Nephron (organoid): ENCODE measurements around the gene OSTN.

Experiments
- H3K27ac Mint-ChIP-seq, 3 experiments: 2 replicates each; pipeline ENCODE4 v1.8.0; 2020; ENCODE audit warnings: mixed read lengths in 3 of 3, mild to moderate bottlenecking in 2 of 3, moderate library complexity in 1 of 3
- H3K27me3 Mint-ChIP-seq: 2 replicates; pipeline ENCODE4 v1.8.0; 2021; ENCODE audit warnings: low read depth, mild to moderate bottlenecking, moderate library complexity, mixed read lengths
- H3K36me3 Mint-ChIP-seq: 2 replicates; pipeline ENCODE4 v1.8.0; 2020; ENCODE audit warnings: low read depth, mixed read lengths
- H3K4me1 Mint-ChIP-seq: 2 replicates; pipeline ENCODE4 v1.8.0; 2020; ENCODE audit warnings: mixed read lengths
- H3K4me3 Mint-ChIP-seq, 3 experiments: 2 replicates each; pipeline ENCODE4 v1.8.0; 2020; ENCODE audit warnings: mild to moderate bottlenecking in 3 of 3, mixed read lengths in 3 of 3, moderate library complexity in 2 of 3
- H3K9me3 Mint-ChIP-seq: 2 replicates; pipeline ENCODE4 v1.8.0; 2020; ENCODE audit warnings: mixed read lengths
- TF ChIP-seq, protein P1 (sequence below), 3 experiments: fragments of 200-600 bp; sonication (generic); IDR thresholded peaks; one replicate each; pipeline ENCODE4 v1.5.0; 2021; ENCODE audit warnings: antibody characterized with exemption in 3 of 3; ENCODE audit not compliant: unreplicated experiment in 3 of 3

The OSTN gene

DNA sequence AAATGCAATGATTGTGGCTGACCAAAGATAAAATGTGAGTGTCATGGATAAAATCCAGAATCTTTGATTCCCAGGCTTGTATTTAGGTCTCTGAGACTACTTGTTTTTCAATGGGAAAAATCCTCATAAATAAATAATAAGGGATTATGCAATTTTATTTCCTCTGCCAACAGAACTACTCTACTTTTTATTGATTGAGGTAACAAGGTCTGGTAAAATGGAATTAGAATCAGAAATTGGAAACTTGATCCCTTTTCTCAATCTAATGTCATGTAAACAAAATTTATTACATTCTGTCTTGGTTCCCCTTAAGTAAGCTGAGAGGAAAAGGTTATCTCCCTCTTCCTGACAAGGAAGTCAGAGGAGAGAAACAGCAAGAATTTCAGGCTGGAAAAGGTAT is 81.8 kb downstream of the OSTN start:
- no peaks in the 10 kb centered on the region for H3K9me3 Mint-ChIP-seq
- H3K4me1 Mint-ChIP-seq = peaks cover 9% of the 10 kb centered on the region

DNA sequence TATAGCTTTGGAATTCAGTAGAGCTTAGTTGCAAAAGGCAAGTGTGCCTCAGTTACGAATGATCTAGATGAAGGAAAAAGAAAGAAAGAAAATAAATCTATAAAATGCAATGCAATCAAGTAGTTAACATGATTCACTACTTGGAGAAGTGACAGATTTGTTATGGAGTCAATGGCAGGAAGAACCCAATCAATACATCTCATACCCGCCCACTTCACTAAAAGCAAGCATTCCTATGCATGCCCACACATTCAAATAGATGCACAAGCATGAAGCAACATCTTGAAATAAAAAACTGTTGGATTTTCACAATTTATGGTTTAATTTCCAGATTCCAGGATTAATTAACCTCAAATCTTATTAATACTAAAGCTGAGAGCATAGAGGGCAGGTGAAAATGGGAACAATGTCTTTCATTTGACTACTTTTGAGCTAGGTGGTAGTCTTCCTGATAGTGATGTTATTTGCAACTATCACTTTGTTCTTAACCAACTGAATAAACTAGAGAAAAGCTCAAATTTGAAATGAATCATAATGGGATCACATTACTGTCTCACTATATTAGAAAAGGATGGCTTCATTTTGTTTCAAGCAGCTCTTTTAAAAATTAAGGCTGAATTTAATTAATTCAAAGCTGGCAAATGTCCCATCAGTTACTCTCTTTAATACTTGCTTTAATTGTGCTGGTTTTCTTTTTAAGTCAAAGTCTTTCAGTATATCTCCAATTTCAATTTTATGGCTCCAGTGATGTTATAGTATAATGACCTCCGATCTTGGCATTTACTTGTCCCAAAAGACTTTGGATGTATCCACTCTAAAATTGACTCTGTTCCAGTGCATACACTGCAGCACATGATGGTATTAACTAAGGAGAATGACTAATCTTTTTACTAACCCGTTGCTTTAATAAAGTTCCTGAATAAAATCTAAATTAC is 83.5 kb downstream of the OSTN start:
- no peaks in the 10 kb centered on the region for H3K9me3 Mint-ChIP-seq
- no peak overlapping the region for H3K27ac Mint-ChIP-seq
- H3K4me3 Mint-ChIP-seq = no peak overlapping the region
- H3K27me3 Mint-ChIP-seq = no peaks in the 10 kb centered on the region
- H3K4me1 Mint-ChIP-seq = peaks cover 9% of the 10 kb centered on the region
- TF ChIP-seq, protein P1, sequence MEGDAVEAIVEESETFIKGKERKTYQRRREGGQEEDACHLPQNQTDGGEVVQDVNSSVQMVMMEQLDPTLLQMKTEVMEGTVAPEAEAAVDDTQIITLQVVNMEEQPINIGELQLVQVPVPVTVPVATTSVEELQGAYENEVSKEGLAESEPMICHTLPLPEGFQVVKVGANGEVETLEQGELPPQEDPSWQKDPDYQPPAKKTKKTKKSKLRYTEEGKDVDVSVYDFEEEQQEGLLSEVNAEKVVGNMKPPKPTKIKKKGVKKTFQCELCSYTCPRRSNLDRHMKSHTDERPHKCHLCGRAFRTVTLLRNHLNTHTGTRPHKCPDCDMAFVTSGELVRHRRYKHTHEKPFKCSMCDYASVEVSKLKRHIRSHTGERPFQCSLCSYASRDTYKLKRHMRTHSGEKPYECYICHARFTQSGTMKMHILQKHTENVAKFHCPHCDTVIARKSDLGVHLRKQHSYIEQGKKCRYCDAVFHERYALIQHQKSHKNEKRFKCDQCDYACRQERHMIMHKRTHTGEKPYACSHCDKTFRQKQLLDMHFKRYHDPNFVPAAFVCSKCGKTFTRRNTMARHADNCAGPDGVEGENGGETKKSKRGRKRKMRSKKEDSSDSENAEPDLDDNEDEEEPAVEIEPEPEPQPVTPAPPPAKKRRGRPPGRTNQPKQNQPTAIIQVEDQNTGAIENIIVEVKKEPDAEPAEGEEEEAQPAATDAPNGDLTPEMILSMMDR (IDR thresholded peaks at IDR 0.05; ENCODE audit: unreplicated experiment in 3 of 3) = no peak
- no peaks in the 10 kb centered on the region for H3K36me3 Mint-ChIP-seq

More for the DNA sequence above, 81.8 kb downstream of the OSTN start:
- Mint-ChIP-seq H3K36me3 (no peaks in the 10 kb centered on the region), H3K27ac (no peak overlapping the region), H3K4me3 (no peak overlapping the region), H3K27me3 (no peaks in the 10 kb centered on the region)
- TF ChIP-seq, protein P1 (IDR thresholded peaks at IDR 0.05; ENCODE audit: unreplicated experiment in 3 of 3) = no peak

DNA sequence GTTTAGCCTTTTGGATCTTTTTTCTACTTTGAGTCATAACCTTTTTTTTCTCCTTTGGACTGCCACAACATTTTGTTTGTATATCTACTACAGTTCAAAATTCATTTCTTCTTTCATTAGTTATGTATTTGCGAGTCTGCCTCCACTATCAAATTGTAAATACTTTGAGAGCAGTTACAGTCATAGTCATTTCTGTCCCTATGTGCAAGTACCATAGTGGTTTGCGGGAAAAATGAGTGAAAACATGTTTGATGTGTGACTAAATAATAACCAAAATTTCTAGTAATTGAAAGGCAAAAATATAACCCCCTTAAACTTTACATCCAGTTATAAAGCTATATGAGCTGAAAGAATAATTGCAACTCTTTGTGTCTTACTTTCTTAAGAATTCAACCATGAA is 84.4 kb downstream of the OSTN start:
- H3K27ac Mint-ChIP-seq = no peak overlapping the region
- H3K36me3 Mint-ChIP-seq = no peaks in the 10 kb centered on the region
- no peak overlapping the region for H3K4me3 Mint-ChIP-seq
- H3K27me3 Mint-ChIP-seq = no peaks in the 10 kb centered on the region
- TF ChIP-seq, protein P1 (IDR thresholded peaks at IDR 0.05; ENCODE audit: unreplicated experiment in 3 of 3) = no peak
- H3K4me1 Mint-ChIP-seq = peaks cover 9% of the 10 kb centered on the region
- no peaks in the 10 kb centered on the region for H3K9me3 Mint-ChIP-seq

DNA sequence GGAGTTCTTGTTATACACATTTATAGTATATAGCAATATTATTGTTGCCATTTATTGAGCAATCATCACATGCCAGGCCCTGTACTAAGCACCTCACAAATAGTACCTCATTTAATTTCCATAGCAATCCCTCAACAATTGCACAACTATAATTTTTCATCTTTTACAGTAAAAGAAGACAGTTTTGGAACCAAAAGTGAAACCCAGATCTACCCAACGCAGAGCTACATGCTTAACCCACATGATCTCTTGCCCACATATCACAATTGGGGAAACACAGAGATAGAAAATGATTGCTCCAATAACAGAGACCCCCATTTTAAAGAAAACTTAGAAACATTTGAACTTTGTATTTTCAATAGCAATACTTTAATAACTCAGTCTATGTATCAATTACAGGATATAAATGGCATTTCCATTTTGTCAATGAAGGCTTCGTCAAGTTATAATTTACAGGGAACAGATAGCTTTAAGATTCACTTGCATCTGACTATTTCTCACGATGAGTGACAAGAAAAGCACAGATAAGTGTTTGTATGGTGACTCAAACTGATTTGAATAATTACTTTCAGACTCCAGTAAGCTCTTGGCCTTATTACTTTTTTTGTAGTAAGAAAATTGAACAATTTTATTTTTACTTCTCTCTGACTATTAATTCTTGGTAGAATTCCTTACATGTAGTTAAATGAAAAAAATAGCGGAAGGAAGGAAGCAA is 91.4 kb downstream of the OSTN start:
- no peaks in the 10 kb centered on the region for H3K9me3 Mint-ChIP-seq
- no peaks in the 10 kb centered on the region for H3K27me3 Mint-ChIP-seq
- no peaks in the 10 kb centered on the region for H3K36me3 Mint-ChIP-seq
- H3K27ac Mint-ChIP-seq = no peak overlapping the region
- TF ChIP-seq, protein P1 (IDR thresholded peaks at IDR 0.05; ENCODE audit: unreplicated experiment in 3 of 3) = no peak
- H3K4me3 Mint-ChIP-seq = no peak overlapping the region
- no peaks in the 10 kb centered on the region for H3K4me1 Mint-ChIP-seq

DNA sequence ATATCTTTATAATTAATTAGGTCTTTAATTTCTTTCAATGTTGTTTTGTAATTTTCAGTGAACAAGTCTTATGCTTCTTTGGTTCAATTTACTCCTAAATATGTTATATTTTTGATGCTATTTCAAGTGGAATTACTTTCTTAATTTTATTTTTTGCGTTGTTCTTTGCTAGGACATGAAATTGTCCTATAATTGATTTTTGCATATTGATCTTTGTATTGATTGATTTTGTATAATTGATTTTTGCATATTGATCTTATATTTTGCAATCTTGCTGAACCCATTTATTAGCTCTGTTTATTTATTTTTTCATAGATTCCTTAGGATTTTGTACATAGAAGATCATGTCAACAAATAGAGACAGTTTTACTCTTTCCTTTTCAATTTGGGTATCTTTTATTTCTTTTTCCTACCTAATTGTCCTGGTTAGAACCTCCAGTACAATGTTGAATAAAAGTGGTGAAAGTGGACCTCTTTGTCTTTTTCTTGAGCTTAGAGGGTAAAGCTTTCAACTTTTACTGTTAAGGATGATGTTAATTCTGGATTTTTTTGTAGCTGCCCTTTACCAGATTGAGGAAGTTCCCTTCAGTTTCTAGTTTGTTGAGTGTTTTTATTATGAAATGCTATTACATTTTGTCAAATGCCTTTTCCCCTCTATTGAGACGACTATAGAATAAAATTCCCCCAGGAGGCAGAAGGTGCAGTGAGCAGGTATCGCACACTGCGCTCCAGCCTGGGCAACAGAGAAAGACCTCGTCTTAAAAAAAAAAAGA is 93.4 kb downstream of the OSTN start:
- TF ChIP-seq, protein P1 (IDR thresholded peaks at IDR 0.05; ENCODE audit: unreplicated experiment in 3 of 3) = no peak
- H3K4me3 Mint-ChIP-seq = no peak overlapping the region
- H3K27me3 Mint-ChIP-seq = peaks cover 4% of the 10 kb centered on the region
- no peaks in the 10 kb centered on the region for H3K9me3 Mint-ChIP-seq
- H3K4me1 Mint-ChIP-seq = no peaks in the 10 kb centered on the region
- H3K27ac Mint-ChIP-seq = no peak overlapping the region
- no peaks in the 10 kb centered on the region for H3K36me3 Mint-ChIP-seq
